Nephron progenitor cell (in vitro differentiated cells): ENCODE measurements around the gene SLF2.
A peak's percentile ranks its signal among the peaks of the same experiment; 100 is the strongest.
"Not testable (repeated sequence)": the region's sequence is repeated elsewhere in the genome, so short reads cannot be mapped to it uniquely, and the experiment has no call there.

ENCODE experiments used
- DNase-seq: peaks from one replicate; pipeline ENCODE4 v3.0.0; 2021
- H3K27ac Mint-ChIP-seq: 2 replicates; pipeline ENCODE4 v1.8.0; 2021; ENCODE audit warnings: mild to moderate bottlenecking, moderate library complexity, mixed read lengths
- H3K27me3 Mint-ChIP-seq: 2 replicates; pipeline ENCODE4 v1.8.0; 2021; ENCODE audit warnings: mild to moderate bottlenecking, low read depth, mixed read lengths; ENCODE audit not compliant: poor library complexity
- H3K36me3 Mint-ChIP-seq: 2 replicates; pipeline ENCODE4 v1.8.0; 2021; ENCODE audit warnings: low read depth, mixed read lengths
- H3K4me1 Mint-ChIP-seq: 2 replicates; pipeline ENCODE4 v1.8.0; 2021; ENCODE audit warnings: mixed read lengths
- H3K4me3 Mint-ChIP-seq: 2 replicates; pipeline ENCODE4 v1.8.0; 2021; ENCODE audit warnings: mild to moderate bottlenecking, moderate library complexity, mixed read lengths
- H3K9me3 Mint-ChIP-seq: 2 replicates; pipeline ENCODE4 v1.8.0; 2021; ENCODE audit warnings: mild to moderate bottlenecking, moderate library complexity, mixed read lengths
- TF ChIP-seq, protein P1 (sequence below): fragments of 200-600 bp; sonication (generic); IDR thresholded peaks from 2 replicates; pipeline ENCODE4 v1.5.0; 2021; ENCODE audit warnings: antibody characterized with exemption

The SLF2 gene

DNA sequence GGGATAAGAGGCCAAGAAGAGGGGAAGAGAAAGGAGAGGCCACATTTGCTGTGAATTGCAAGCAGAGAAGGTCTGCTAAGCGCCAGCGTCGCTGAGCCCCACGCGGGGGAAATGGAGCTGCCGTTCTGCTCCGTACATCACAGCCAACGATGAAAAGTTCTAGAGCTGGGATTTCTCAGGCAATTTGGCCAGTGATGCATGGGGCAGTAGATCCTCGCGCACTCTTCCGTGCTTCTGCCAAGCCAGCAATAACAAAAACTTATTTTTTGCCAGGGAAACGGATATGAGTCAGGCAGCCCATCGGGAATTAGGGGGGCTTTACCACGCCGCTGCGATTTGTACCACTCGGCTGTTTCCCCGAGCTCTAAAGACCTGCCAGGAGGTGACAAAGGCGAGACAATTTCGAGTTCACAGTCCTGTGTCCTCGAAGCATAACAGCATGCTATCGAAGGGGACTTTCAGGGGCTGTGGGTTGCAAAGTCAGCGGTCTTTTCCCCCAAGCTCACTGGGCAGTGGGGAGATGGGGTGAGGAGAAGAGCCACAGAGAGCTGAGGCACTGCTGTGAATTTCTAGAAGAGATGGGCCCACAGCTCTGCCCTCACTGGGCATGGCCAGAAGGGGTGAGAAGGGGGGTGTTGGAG, 30.0 kb upstream of the SLF2 start:
- peak overlapping the region; percentile 8 for H3K4me3 Mint-ChIP-seq
- DNase-seq, result no peak
- no peaks in the 10 kb centered on the region for H3K36me3 Mint-ChIP-seq
- TF ChIP-seq, protein P1, sequence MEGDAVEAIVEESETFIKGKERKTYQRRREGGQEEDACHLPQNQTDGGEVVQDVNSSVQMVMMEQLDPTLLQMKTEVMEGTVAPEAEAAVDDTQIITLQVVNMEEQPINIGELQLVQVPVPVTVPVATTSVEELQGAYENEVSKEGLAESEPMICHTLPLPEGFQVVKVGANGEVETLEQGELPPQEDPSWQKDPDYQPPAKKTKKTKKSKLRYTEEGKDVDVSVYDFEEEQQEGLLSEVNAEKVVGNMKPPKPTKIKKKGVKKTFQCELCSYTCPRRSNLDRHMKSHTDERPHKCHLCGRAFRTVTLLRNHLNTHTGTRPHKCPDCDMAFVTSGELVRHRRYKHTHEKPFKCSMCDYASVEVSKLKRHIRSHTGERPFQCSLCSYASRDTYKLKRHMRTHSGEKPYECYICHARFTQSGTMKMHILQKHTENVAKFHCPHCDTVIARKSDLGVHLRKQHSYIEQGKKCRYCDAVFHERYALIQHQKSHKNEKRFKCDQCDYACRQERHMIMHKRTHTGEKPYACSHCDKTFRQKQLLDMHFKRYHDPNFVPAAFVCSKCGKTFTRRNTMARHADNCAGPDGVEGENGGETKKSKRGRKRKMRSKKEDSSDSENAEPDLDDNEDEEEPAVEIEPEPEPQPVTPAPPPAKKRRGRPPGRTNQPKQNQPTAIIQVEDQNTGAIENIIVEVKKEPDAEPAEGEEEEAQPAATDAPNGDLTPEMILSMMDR, result no peak
- peak overlapping the region; percentile 25 for H3K27ac Mint-ChIP-seq
- peaks cover 93% of the 10 kb centered on the region for H3K4me1 Mint-ChIP-seq
- no peaks in the 10 kb centered on the region for H3K9me3 Mint-ChIP-seq
- H3K27me3 Mint-ChIP-seq, result peaks cover 6% of the 10 kb centered on the region

GRCh38 chr10:100883312-100883821, 29.4 kb upstream of the SLF2 start:
- TF ChIP-seq, protein P1, result no peak
- Mint-ChIP-seq H3K4me3 (peak overlapping the region; percentile 29), H3K27ac (peak overlapping the region; percentile 71), H3K4me1 (peaks cover 92% of the 10 kb centered on the region), H3K27me3 (peaks cover 6% of the 10 kb centered on the region), H3K9me3 (no peaks in the 10 kb centered on the region), H3K36me3 (no peaks in the 10 kb centered on the region)
- no peak for DNase-seq

GRCh38 chr10:100885611-100886010, 27.2 kb upstream of the SLF2 start:
- H3K27ac Mint-ChIP-seq, result peak overlapping the region; percentile 97
- not testable (repeated sequence) for H3K36me3 Mint-ChIP-seq, DNase-seq

DNA sequence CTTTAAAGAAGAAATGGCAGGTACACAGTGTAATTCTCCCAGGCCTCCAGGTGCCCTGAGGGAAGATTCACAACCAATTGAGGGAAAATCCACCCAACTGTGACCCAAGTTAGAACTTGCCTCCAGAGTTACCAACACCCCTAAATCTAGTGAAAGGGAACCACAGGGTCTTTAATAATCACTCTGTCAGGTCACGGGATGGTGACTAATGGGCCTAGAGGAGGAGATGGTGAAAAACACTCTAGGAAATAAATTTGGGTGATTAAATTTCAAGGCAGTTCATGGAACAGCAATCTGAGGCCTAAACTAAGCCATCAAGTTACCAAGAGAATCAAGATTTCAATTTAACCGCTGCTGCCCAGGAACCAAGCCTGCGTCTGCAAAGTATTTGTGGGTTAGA, 26.7 kb upstream of the SLF2 start:
- peak overlapping the region; percentile 55 for H3K4me3 Mint-ChIP-seq
- no peaks in the 10 kb centered on the region for H3K36me3 Mint-ChIP-seq
- DNase-seq, result no peak
- peak overlapping the region; percentile 97 for H3K27ac Mint-ChIP-seq
- TF ChIP-seq, protein P1, result no peak
- no peaks in the 10 kb centered on the region for H3K9me3 Mint-ChIP-seq
- peaks cover 92% of the 10 kb centered on the region for H3K4me1 Mint-ChIP-seq
- H3K27me3 Mint-ChIP-seq, result peaks cover 11% of the 10 kb centered on the region

More at GRCh38 chr10:100885611-100886010, 27.2 kb upstream of the SLF2 start:
- H3K9me3 Mint-ChIP-seq, H3K4me3 Mint-ChIP-seq: not testable (repeated sequence)
- Mint-ChIP-seq H3K27me3 (peaks cover 11% of the 10 kb centered on the region), H3K4me1 (peaks cover 92% of the 10 kb centered on the region)

- TF ChIP-seq, protein P1, result no peak
- Mint-ChIP-seq H3K27ac (peak overlapping the region; percentile 97), H3K36me3 (no peaks in the 10 kb centered on the region), H3K4me1 (peaks cover 92% of the 10 kb centered on the region), H3K4me3 (peak overlapping the region; percentile 55), H3K27me3 (peaks cover 15% of the 10 kb centered on the region), H3K9me3 (no peaks in the 10 kb centered on the region)
- no peak for DNase-seq
Observed at GRCh38 chr10:100886521-100886920, 26.2 kb upstream of the SLF2 start.

- TF ChIP-seq, protein P1, result no peak
- no peak for DNase-seq
- no peaks in the 10 kb centered on the region for H3K9me3 Mint-ChIP-seq
- H3K36me3 Mint-ChIP-seq, result no peaks in the 10 kb centered on the region
- H3K4me3 Mint-ChIP-seq, result peak overlapping the region; percentile 55
- peaks cover 88% of the 10 kb centered on the region for H3K4me1 Mint-ChIP-seq
- H3K27ac Mint-ChIP-seq, result peak overlapping the region; percentile 97
- peaks cover 15% of the 10 kb centered on the region for H3K27me3 Mint-ChIP-seq
Observed at GRCh38 chr10:100886963-100887362, 25.8 kb upstream of the SLF2 start.
